A549 treated with RU486 at 1 μM for 4 hours (cell line): ENCODE data around the gene FKBP14. TPM values are rescaled to one million over a fixed set of nuclear protein-coding genes. Genes with fewer than 3 reads are reported as not detected.

Experiments
- total RNA-seq: library from RNA; stranded (reverse); fragments of 200-300 nt; extraction: Qiagen RNA extraction; gene quantifications from 5 replicates; pipeline ENCODE4 v1.2.3, GENCODE V29; 2022; ENCODE audit warnings: low read depth

FKBP14 gene, protein sequence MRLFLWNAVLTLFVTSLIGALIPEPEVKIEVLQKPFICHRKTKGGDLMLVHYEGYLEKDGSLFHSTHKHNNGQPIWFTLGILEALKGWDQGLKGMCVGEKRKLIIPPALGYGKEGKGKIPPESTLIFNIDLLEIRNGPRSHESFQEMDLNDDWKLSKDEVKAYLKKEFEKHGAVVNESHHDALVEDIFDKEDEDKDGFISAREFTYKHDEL
- 6.6 to 10.3 TPM (median 10.1 TPM) in 5 replicates for total RNA-seq

GRCh38 chr7:30026229-30027064, at the start of gene FKBP14:
Gene FKBP14, minus strand, starts transcription at chr7:30026702. Its CDS starts 194 bp downstream, at chr7:30026508.

GRCh38 chr7:30028216-30028748, 1.8 kb upstream of the FKBP14 start, which contains the start of gene PLEKHA8:
Gene PLEKHA8, plus strand, starts transcription at chr7:30028412. Its CDS starts 351 bp downstream, at chr7:30028763.

GRCh38 chr7:29989257-29989995, 37.1 kb downstream of the FKBP14 start, which contains the start of gene SCRN1:
Gene SCRN1, minus strand, starts transcription at chr7:29989801. Its CDS starts 20,734 bp downstream, at chr7:29969067.

Other genes starting within 250 kb of the FKBP14 start
- gene WIPF3, start 220.2 kb downstream of the FKBP14 start, total RNA-seq, result 0.53 to 0.78 TPM (median 0.58 TPM) in 5 replicates
- 48.4 to 71.5 TPM (median 66.4 TPM) in 5 replicates for gene SCRN1, start 36.9 kb downstream of the FKBP14 start, total RNA-seq
- gene PLEKHA8, start 1.7 kb upstream of the FKBP14 start, total RNA-seq, result 3.9 to 6.4 TPM (median 5.7 TPM) in 5 replicates
- 4.1 to 5.9 TPM (median 4.7 TPM) in 5 replicates for gene MTURN, start 108.3 kb upstream of the FKBP14 start, total RNA-seq